RWPE1 (cell line): ENCODE data around the gene SKI.

Source experiments
- CTCF ChIA-PET: fragments of 350-600 bp; sonication (Branson Sonifier 250); formaldehyde crosslinking; extraction: SDS; loops from one replicate; lab custom pipeline; 2021; lab: Yijun Ruan, JAX
- POLR2A ChIA-PET: fragments of 400-600 bp; formaldehyde crosslinking; extraction: SDS; loops from one replicate; lab custom pipeline; 2020; ENCODE audit warnings: antibody characterized with exemption; ENCODE audit not compliant: low non-redundant PET; lab: Yijun Ruan, JAX
- DNase-seq: peaks from one replicate; pipeline ENCODE4 v3.0.0; 2012; ENCODE audit warnings: low spot score
- H3K27ac ChIP-seq: fragments of 450-650 bp; 2 replicates; pipeline ENCODE4 v1.5.1; 2017
- CTCF ChIP-seq: fragments of 450-650 bp; conservative IDR thresholded peaks from 2 replicates; pipeline ENCODE4 v1.5.1; 2017; ENCODE audit warnings: low read depth, mild to moderate bottlenecking

Gene SKI

GRCh38 chr1:2344121-2344681 lies 116.1 kb downstream of the SKI start:
- POLR2A ChIA-PET: interaction anchor here (0.7 kb wide), 1 partner anchor 44 kb away, joined by 4 read pairs; no protein-coding TSS in a partner anchor
- CTCF ChIA-PET: no interaction called here
- no peak for TF ChIP-seq CTCF
- H3K27ac ChIP-seq: peak overlapping the region; percentile 63
- DNase-seq: peak; percentile 34

GRCh38 chr1:2344744-2345296 lies 116.7 kb downstream of the SKI start:
- DNase-seq: no peak
- ChIA-PET POLR2A (no interaction called here), CTCF (no interaction called here)
- no peak for TF ChIP-seq CTCF
- H3K27ac ChIP-seq: peak overlapping the region; percentile 63

GRCh38 chr1:2345297-2346075 lies 117.4 kb downstream of the SKI start:
- ChIA-PET CTCF (no interaction called here), POLR2A (no interaction called here)
- H3K27ac ChIP-seq: no peak overlapping the region; the same call in 1 of the 2 replicates
- TF ChIP-seq CTCF: no peak
- DNase-seq: no peak

GRCh38 chr1:2346691-2347408 lies 118.7 kb downstream of the SKI start:
- POLR2A ChIA-PET: interaction anchor here (0.6 kb wide), 2 partner anchors 60 to 71 kb away, joined by 3 read pairs; no protein-coding TSS in a partner anchor

GRCh38 chr1:2347409-2347785 lies 119.3 kb downstream of the SKI start:
- ChIA-PET CTCF (no interaction called here), POLR2A (no interaction called here)
- H3K27ac ChIP-seq: no peak overlapping the region
- DNase-seq: no peak
- TF ChIP-seq CTCF: no peak

More at GRCh38 chr1:2346691-2347408, 118.7 kb downstream of the SKI start:
- no peak for TF ChIP-seq CTCF
- DNase-seq: no peak
- H3K27ac ChIP-seq: no peak overlapping the region
- CTCF ChIA-PET: no interaction called here

- POLR2A ChIA-PET: no interaction called here
- no peak for DNase-seq
- no peak for TF ChIP-seq CTCF
- CTCF ChIA-PET: no interaction called here
- no peak overlapping the region for H3K27ac ChIP-seq
Measured at GRCh38 chr1:2347896-2348295, 119.8 kb downstream of the SKI start.
